ENCODE results near the gene ADAMTS2. TPM values are rescaled to one million over a fixed set of nuclear protein-coding genes. Genes with fewer than 3 reads are reported as not detected.

ADAMTS2 gene
- total and polyA plus RNA-seq, 2 donors (not counting 1 experiment from before 2014, with no cell fraction given) = 16.2 to 70.2 TPM

GRCh38 chr5:179259731-179260323 lies 85.4 kb downstream of the ADAMTS2 start:
- Histone ChIP-seq H3K4me2 (ENCODE audit: extremely low read depth, insufficient read depth, low read length) (no peak overlapping the region), H3K36me3 (ENCODE audit: control insufficient read depth, insufficient read depth, low read length) (peaks cover 7% of the 10 kb centered on the region), H2AFZ (ENCODE audit: low read length) (no peak overlapping the region), H4K20me1 (ENCODE audit: control insufficient read depth, extremely low read depth, insufficient read depth, low read length) (no peaks in the 10 kb centered on the region), H3K4me3 (replicated peaks in 1 of 4; ENCODE audit: control extremely low read depth in 1 of 4, insufficient read depth in 1 of 4, low read depth in 3 of 4, low read length in 4 of 4) (no peak overlapping the region), H3K9me3 (ENCODE audit: control insufficient read depth, insufficient read depth, low read depth, low read length) (no peaks in the 10 kb centered on the region), H3K27me3 (ENCODE audit: control insufficient read depth, insufficient read depth, low read length) (no peaks in the 10 kb centered on the region), H3K4me1 (ENCODE audit: control insufficient read depth, extremely low read depth, insufficient read depth, low read length) (peaks cover 30% of the 10 kb centered on the region), H3K9ac (ENCODE audit: insufficient read depth, low read length) (no peak overlapping the region), H3K27ac (ENCODE audit: insufficient read depth, low read length) (peak overlapping the region; percentile 82), H3K79me2 (ENCODE audit: control insufficient read depth, insufficient read depth, low read length) (peaks cover 41% of the 10 kb centered on the region)
- DNase-seq (ENCODE audit: low read depth in 2 of 2) = no peak
- TF ChIP-seq CTCF (conservative IDR thresholded peaks at IDR 0.05 in 1 of 2, IDR thresholded peaks at IDR 0.05 in 1 of 2; ENCODE audit: low read depth in 1 of 2, low read length in 2 of 2) (no peak), EZH2 (IDR thresholded peaks at IDR 0.05; ENCODE audit: low read length, missing control alignments) (no peak)

GRCh38 chr5:179258922-179259730 lies 86.1 kb downstream of the ADAMTS2 start:
- Histone ChIP-seq H4K20me1 (ENCODE audit: control insufficient read depth, extremely low read depth, insufficient read depth, low read length) (no peaks in the 10 kb centered on the region), H3K9ac (ENCODE audit: insufficient read depth, low read length) (peak overlapping the region; percentile 54), H3K4me1 (ENCODE audit: control insufficient read depth, extremely low read depth, insufficient read depth, low read length) (peaks cover 23% of the 10 kb centered on the region), H3K27ac (ENCODE audit: insufficient read depth, low read length) (peak overlapping the region; percentile 82), H3K36me3 (ENCODE audit: control insufficient read depth, insufficient read depth, low read length) (peaks cover 6% of the 10 kb centered on the region), H3K4me3 (replicated peaks in 1 of 4; ENCODE audit: control extremely low read depth in 1 of 4, insufficient read depth in 1 of 4, low read depth in 3 of 4, low read length in 4 of 4) (no peak overlapping the region), H3K9me3 (ENCODE audit: control insufficient read depth, insufficient read depth, low read depth, low read length) (no peaks in the 10 kb centered on the region), H3K27me3 (ENCODE audit: control insufficient read depth, insufficient read depth, low read length) (no peaks in the 10 kb centered on the region), H3K79me2 (ENCODE audit: control insufficient read depth, insufficient read depth, low read length) (peaks cover 34% of the 10 kb centered on the region), H3K4me2 (ENCODE audit: extremely low read depth, insufficient read depth, low read length) (no peak overlapping the region), H2AFZ (ENCODE audit: low read length) (no peak overlapping the region)
- TF ChIP-seq EZH2 (IDR thresholded peaks at IDR 0.05; ENCODE audit: low read length, missing control alignments) (no peak), CTCF (conservative IDR thresholded peaks at IDR 0.05 in 1 of 2, IDR thresholded peaks at IDR 0.05 in 1 of 2; ENCODE audit: low read depth in 1 of 2, low read length in 2 of 2) (no peak)
- peak; percentile 31 to 95 for DNase-seq (ENCODE audit: low read depth in 2 of 2)

GRCh38 chr5:179258001-179258921 lies 87.0 kb downstream of the ADAMTS2 start:
- H3K4me3 ChIP-seq (replicated peaks in 1 of 4; ENCODE audit: control extremely low read depth in 1 of 4, insufficient read depth in 1 of 4, low read depth in 3 of 4, low read length in 4 of 4) = peak overlapping the region in 1 of 4 experiments; percentile 17
- no peak for TF ChIP-seq EZH2 (IDR thresholded peaks at IDR 0.05; ENCODE audit: low read length, missing control alignments)
- TF ChIP-seq CTCF (conservative IDR thresholded peaks at IDR 0.05 in 1 of 2, IDR thresholded peaks at IDR 0.05 in 1 of 2; ENCODE audit: low read depth in 1 of 2, low read length in 2 of 2) = no peak
- peak overlapping the region; percentile 57 for H3K9ac ChIP-seq (ENCODE audit: insufficient read depth, low read length)
- no peaks in the 10 kb centered on the region for H3K27me3 ChIP-seq (ENCODE audit: control insufficient read depth, insufficient read depth, low read length)
- no peak overlapping the region for H2AFZ ChIP-seq (ENCODE audit: low read length)
- DNase-seq (ENCODE audit: low read depth in 2 of 2) = no peak
- peaks cover 6% of the 10 kb centered on the region for H3K36me3 ChIP-seq (ENCODE audit: control insufficient read depth, insufficient read depth, low read length)
- H3K4me1 ChIP-seq (ENCODE audit: control insufficient read depth, extremely low read depth, insufficient read depth, low read length) = peaks cover 23% of the 10 kb centered on the region
- peak overlapping the region; percentile 60 for H3K27ac ChIP-seq (ENCODE audit: insufficient read depth, low read length)
- no peaks in the 10 kb centered on the region for H3K9me3 ChIP-seq (ENCODE audit: control insufficient read depth, insufficient read depth, low read depth, low read length)
- H3K4me2 ChIP-seq (ENCODE audit: extremely low read depth, insufficient read depth, low read length) = no peak overlapping the region
- no peaks in the 10 kb centered on the region for H4K20me1 ChIP-seq (ENCODE audit: control insufficient read depth, extremely low read depth, insufficient read depth, low read length)
- H3K79me2 ChIP-seq (ENCODE audit: control insufficient read depth, insufficient read depth, low read length) = peaks cover 27% of the 10 kb centered on the region
